T47D (cell line): ENCODE measurements around the gene CENPM.
"Not testable (repeated sequence)": the region's sequence is repeated elsewhere in the genome, so short reads cannot be mapped to it uniquely, and the experiment has no call there.

Experiments used
- DNase-seq, 2 experiments: peaks; one replicate each; pipeline versions ENCODE4 v3.0.0 to v3.0.0-alpha.2; 2011 to 2012; ENCODE audit warnings: low read depth in 1 of 2, low spot score in 1 of 2
- JUND ChIP-seq: IDR thresholded peaks from 2 replicates; pipeline ENCODE4 v1.6.1; 2012; ENCODE audit warnings: low read depth
- in situ Hi-C: cut with HindIII; loops from 2 replicates; pipeline ENCODE4 v1.10.0; 2016; ENCODE audit warnings: low sequenced_read_pairs, low pct_unique_long_range_greater_than_20kb

The CENPM gene

DNA sequence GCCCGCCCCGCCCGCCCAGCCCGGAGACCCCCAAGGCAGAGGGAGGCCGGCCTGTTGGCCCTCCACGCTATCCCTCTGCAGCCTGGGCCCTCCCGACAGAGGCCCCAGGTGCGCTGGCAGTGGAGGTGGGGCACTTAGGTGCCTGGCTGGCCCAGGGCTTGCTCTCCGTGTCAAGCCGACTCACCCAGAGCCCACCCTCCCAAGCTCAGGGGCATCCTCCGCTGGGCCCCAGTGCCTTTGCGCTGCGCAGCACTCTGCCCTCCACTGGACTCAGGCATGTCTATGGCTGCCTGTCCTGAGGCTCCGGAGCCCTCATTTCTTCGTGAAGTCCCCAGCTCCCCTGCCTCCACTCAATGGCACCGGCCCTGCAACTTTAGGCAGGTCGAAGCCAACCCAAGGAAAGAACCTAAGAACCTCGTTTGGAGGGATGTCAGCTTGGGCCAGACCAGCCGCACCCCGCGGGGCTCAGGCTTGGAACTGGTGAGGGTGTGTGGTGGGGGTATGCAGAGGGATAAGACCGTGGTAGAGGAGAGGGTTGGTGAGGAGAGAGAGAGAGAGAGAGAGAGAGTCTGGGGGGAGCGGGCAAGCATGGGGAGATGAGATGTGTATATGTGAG, 11.1 kb upstream of the CENPM start:
- no peak for TF ChIP-seq JUND
- DNase-seq, result no peak
- in situ Hi-C loops, result no loop called here

DNA sequence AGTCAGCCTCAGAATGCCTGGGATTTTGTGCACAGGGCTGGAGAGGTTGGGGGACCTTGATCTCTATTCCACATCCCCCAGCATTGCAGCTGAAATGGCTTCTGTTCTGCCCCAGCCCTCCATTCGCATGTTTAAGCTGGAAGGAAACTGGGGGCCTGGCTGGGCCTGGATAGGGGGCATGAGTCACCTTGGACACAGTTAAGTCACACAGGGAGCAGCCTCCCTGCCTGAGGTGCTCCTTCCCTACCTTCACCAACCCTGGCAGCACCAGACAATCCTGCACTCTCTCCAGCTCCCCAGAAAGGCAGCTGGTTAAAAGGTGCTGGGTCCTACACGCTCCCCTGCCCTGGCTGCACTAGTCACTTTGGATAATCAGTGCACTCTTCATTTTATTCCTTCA, 5.8 kb upstream of the CENPM start:
- in situ Hi-C loops, result no loop called here
- no peak for TF ChIP-seq JUND
- no peak for DNase-seq

DNA sequence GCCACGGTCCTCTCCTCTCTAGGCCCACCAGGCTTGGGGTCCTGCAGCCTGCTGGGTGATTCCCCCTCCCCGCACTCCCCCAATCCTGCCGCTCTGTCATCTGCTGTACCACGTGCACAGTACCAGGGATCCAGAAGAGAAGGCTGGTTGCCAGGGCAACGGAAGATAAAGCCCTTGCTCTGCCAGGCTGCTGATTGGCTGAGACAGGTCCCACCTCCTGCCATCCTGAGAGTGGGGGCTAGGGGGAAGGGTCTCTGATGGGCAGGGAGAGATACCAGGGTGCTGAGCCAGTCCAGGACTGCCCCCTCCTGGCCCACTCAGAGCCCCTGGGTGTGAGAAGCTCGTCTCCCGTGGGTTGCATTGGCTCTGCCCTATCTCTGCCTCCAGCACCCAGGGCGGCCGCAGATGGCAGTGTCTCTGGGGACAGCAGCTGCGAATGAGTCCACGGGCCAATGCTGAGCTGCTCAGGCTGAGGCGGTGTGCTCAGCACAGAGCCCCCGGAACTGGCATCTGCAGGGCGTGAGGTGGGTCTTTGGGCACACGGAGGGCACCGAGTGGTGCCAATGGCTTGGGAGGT, 5.0 kb upstream of the CENPM start, which contains the start of gene SMIM45:
Gene SMIM45 (plus strand): TSS at position 253 of the 577 bp plus-strand sequence.
- TF ChIP-seq JUND, result no peak
- in situ Hi-C loops, result no loop called here
- no peak for DNase-seq

DNA sequence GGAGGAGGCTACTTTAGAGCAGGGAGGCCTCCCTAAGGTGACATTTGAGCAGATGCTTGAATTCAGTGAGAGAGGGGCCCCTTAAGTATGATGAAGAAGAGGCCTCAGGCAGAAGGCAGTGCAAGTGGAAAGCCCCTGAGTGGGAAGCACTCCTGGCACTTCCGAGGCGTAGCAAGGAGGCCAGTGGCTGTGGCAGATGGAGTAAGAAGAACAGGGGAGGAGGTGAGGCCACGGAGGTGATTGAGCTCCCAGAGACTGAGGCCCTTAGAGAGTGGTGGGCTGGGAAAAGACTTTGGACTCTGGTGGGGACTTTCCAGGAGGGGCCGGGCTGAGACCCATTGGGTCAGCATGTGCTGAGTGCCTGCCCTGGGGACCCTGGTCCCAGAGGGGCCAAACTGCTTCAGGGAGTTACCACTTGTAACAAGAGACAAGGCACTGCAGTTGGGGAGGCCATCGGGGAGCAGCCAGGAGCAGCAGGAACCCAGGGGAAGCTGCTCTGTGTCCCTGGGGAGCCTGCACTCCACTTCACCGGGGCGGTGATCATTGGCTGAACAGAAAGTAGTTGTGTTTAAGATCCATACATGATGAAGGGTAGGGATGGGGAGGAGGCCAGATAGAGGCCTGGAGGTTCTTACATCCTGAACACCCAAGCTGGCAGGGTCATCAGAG, 2.5 kb upstream of the CENPM start:
- TF ChIP-seq JUND, result no peak
- in situ Hi-C loops, result no loop called here

DNA sequence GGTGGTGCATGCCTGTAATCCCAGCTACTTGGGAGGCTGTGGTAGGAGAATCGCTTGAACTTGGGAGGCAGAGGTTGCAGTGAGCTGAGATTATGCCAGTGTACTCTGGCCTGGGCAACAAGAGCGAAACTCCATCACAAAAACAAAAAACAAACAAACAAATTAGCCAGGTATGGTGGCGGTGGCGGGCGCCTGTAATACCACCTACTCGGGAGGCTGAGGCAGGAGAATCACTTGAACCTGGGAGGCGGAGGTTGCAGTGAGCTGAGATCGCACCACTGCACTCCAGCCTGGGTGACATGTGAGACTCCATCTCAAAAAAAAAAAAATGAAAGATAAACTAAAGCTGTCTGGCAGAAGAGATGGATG, 2.0 kb upstream of the CENPM start:
- in situ Hi-C loops, result not testable (repeated sequence)

More for the DNA sequence above, 2.5 kb upstream of the CENPM start:
- no peak for DNase-seq

DNA sequence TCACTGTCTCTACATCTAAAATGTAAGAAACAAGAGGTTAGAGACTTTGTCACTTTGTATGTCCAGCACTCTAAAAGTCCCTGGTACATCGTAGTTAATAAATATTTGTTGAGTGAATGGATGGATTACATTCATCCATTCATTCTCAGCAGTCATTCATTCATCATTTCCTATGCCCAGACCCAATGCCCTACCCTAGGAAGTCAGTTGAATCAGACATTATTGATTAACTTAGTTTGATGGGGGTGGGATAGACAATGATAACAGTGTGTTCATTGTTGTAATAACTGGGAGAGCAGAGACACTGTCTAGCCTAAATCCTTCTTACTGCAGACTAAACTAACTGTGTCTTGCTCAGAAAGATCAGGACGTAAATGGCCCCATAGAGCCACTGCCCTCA, 1.2 kb upstream of the CENPM start:
- in situ Hi-C loops, result no loop called here
- no peak for DNase-seq
- no peak for TF ChIP-seq JUND

More for the DNA sequence above, 2.0 kb upstream of the CENPM start:
- not testable (repeated sequence) for DNase-seq

DNA sequence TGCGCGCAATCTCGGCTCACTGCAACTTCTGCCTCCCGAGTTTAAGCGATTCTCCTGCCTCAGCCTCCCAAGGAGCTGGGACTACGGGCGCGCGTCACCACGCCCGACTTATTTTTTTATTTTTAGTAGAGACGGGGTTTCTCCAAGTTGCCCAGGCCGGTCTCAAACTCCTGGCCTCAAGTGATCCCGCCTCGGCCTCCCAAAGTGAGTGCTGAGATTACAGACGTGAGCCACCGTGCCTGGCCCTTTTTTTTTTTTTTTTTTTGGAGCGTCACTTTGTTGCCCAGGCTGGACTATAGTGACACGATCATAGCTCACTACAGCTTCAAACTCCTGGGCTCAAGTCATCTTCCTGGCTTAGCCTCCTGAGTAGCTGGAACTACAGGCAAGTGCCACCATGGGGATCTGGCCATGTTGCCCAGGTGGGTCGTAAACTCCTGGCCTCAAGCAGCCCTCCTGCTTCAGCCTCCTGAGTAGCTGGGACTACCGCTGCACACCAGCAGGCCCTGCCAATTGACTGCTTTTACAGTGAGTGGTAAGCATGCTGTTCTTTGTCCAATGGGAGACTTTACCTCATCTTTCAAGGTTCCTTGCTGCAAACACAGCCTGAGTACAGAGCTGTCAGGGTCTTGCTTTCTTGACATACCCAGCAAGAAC, 600 bp upstream of the CENPM start:
- no peak for TF ChIP-seq JUND
- in situ Hi-C loops, result no loop called here
- no peak for DNase-seq

DNA sequence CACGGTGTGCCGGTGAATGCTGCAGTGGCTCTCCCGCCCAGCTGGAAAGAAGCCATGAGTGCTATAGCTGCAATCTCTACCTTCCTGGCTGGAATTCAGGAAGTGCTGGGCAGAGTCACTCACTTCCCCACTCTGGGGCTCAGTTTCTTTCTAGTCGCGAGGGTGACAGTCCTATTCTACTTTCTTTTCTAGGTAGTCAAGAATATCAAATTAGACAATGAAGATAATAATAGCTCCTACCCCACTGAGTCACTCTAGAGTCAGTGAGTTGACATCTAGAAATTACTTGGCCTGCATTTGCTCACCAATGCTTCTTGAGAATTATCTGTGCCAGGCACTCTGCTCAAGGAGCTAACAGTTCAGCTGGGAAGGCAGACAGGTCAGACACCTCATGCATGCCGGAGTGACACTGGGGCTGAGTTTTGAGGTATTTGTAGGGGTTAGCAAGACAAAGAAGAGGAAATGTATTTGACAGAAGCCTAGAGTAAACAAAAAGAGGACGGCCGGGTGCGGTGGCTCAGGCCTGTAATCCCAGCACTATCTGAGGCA, 3.2 kb downstream of the CENPM start:
- TF ChIP-seq JUND, result no peak
- in situ Hi-C loops, result no loop called here
- no peak for DNase-seq

DNA sequence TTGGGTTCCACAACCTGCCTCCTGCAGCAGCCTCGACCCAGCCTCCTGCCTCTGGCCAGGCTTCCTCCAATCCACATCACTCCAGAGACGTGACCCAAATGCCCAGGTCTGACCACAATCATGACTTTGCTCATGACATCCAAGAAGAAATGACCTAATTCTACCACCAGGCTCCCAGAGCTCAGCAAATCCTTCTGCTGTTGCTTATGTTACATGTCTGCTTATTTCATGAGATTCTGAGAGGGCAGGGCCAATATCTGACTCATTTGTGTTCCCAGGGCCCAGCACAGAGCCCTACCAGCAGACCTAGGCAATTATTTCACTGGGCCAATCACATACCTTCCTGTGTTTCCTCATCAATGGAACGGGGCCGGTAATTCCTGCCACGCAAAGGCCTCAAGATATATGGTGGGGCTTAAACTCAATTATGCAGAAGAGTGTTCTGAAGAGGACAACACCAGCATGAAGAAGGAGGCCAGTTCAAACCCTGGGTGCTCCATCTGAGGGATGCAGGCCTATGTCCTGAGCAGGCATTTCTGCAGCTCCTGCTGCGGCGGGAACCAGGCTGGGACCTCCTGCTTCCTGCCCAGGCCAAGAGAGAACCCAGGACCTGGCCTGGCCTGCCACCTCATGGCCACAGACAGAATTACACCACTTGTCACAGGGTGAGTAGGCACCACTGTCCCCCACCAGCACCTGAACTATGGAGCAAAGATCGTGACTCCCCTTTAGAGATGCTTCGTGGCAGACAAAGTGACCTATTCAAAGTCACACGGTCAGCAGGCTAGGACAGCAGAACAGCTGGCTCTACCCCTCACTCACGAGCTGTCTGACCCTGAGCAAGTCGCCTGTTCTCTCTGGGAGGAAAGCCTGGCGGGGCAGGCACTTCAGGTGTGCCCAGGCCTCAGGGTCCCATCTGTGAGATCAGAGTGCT, 5.9 kb downstream of the CENPM start:
- DNase-seq, result peak in 1 of 2 experiments; percentile 78
- no peak for TF ChIP-seq JUND
- in situ Hi-C loops, result no loop called here

DNA sequence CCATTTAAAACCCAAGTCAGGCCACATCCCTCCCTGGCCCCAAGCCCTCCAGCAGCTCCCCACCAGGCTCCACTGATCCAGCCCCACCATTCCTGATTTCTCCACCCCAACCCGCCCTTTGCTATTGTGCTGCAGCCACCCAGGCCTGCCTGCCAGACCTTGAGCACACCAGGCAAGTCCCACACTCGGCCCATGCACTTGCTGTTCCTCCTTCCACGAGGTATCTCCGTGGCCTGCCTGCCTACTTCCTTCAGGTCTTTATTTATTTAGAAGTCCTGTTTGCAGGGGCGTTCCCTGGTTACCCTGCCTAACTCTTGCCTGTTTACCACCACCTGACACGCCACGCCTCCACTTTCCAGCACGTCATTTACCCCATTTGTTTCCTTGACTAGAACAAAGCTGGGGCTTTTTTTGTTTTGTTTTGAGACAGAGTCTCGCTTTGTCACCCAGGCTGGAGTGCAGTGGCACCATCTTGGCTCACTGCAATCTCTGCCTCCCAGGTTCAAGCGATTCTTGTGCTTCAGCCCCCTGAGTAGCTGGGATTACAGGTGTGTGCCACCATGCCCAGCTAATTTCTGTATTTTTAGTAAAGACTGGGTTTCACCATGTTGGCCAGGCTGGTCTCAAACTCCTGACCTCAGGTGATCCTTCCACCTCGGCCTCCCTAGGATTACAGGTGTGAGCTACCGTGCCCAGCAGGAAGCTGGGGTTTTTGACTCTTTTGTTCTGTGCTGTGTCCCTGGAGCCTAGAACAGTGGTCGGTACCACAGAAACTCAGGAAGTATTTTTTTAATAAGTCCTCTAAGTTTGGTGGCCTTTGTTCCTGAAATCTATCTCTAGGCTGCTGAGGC, 6.7 kb downstream of the CENPM start:
- no peak for TF ChIP-seq JUND
- peak in 1 of 2 experiments; percentile 78 for DNase-seq
- in situ Hi-C loops, result no loop called here

DNA sequence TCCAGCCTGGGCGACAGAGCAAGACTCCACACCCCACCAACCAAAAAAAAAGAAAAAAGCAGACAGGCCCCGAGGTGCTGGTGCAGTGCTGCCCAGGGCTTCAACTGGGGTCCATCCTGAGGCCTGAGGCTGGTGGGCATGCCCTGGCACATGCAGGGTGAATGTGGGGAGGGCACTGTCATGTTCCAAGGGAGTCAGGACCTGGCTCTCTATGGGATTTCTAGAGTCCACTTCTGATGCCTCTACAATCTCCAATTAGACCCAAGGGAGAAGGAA, 10.1 kb downstream of the CENPM start:
- in situ Hi-C loops, result no loop called here
- no peak for TF ChIP-seq JUND
- DNase-seq, result no peak
